ENCODE measurements around the gene SP2.
"Not testable (repeated sequence)": the region's sequence is repeated elsewhere in the genome, so short reads cannot be mapped to it uniquely, and the experiment has no call there.

Gene SP2

DNA sequence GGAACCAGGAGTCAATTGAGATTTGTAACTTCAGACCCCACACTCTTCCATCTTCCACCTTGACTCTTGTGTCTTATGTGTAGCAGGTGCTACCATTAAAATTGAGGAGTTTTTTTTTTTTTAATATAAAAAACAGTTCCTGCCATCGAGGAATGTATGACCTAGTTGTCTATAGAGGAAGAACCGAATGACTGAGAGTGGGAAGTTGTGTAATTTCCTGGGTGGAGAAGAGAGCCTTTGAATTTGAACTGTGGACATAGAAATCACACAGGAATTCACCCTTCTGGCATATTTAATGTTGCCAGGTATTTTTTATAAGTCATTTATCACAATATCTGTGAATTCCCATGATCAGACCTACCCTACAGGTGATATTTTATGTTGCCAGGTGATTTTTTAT lies 22.0 kb downstream of the SP2 start:
- no peak for DNase-seq (ENCODE audit: low read depth, low spot score)

DNA sequence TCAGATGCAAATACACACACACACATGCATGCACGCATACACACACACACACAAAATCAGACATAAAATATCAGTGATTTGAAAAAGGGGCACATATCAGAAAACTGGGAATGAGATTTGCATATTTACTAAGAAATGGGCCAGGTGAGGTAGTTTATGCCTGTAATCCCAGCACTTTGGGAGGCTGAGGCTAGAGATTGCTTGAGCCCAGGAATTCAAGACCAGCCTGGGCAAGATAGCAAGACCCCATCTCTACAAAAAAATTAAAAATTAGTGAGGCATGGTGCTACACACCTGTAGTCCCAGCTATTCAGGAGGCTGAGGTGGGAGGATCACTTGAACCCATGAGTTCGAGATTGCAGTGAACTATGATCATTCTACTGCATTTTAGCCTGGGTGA lies 23.0 kb downstream of the SP2 start:
- DNase-seq (ENCODE audit: low read depth, low spot score), result no peak

DNA sequence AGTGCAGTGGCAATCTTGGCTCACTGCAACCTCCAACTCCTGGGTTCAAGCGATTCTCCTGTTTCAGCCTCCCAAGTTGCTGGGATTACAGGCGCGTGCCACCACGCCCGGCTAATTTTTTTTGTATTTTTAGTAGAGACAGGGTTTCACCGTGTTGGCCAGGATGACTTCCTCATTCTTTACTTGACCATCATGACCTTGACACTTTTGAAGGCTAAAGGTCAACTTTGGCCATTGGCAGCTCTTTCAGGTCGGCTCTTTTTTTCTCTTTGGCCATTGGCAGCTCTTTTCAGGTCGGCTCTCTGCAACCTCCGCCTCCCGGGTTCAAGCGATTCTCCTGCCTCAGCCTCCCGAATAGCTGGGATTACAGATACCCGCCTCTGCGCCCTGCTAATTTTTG lies 23.9 kb downstream of the SP2 start:
- not testable (repeated sequence) for DNase-seq (ENCODE audit: low read depth, low spot score)

DNA sequence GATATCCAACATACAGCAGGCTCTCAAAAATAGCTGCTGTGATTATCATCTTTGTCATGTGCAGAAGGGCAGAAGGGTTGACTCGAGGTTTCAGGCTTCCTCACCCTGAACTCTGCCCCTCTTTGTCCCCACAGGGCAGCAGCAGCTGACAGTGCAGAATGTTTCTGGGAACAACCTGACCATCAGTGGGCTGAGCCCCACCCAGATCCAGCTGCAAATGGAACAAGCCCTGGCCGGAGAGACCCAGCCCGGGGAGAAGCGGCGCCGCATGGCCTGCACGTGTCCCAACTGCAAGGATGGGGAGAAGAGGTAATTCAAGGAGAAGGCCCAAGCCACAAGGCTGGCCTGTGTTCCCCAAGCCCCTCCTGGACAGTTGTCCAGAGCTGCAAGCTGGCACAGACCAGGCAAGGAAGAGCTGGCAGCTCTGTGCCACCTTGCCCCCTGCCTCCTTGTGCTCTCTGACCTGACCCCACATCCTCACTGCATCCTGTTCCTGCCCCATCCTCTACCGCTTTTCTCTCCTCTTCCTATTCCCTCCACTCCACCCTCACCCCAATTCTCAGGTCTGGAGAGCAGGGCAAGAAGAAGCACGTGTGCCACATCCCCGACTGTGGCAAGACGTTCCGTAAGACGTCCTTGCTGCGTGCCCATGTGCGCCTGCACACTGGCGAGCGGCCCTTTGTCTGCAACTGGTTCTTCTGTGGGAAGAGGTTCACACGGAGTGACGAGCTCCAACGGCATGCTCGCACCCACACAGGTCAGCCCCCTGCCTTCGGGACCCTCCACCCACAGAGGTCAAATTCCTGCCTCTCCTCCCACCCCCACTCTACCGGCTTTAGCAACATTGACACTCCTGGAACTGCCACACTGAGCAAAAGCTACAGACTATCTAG lies 29.0 kb downstream of the SP2 start:
- no peak for DNase-seq (ENCODE audit: low read depth, low spot score)

DNA sequence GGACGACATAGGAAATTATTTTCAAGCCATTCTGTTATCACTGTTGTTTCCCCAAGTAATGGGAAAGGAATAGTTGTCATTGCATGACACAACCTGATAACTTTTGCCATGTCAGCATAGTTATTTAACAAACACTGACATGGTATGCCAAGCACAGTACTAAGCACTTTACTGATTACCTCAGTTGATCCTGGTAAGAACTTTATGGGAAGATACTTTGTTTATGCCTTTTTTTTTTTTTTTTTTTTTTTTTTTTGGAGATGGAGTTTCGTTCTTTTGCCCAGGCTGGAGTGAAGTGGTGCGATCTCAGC lies 29.6 kb downstream of the SP2 start:
- no peak for DNase-seq (ENCODE audit: low read depth, low spot score)

DNA sequence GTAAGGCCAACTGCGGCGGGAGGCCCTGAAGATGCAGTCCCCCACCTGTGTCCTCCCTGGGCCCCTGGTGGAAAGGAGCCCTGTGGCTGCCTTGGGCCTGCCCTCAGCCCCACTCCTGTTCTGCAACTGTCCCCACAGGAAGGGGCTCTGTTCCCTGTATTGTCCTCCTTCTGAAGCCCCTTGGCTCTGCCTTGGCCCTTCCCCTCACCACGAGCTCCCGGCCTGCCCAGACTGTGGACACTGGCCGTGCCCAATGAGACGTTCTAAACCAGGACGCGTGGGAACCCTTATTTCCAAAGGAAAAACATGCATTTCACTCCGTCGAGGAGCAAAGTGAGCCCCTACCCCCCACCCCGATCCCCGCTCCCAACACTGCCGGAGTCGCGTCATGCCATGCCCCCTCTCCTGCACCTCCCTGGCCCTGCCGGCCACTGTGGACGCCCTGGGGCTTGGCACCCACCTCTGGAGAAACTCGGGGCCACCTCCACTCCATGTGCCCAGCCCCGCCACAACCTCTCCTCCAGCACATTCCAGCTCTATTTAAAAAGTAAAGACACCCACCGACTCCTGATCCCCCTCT lies 31.9 kb downstream of the SP2 start:
- DNase-seq (ENCODE audit: low read depth, low spot score), result no peak

DNA sequence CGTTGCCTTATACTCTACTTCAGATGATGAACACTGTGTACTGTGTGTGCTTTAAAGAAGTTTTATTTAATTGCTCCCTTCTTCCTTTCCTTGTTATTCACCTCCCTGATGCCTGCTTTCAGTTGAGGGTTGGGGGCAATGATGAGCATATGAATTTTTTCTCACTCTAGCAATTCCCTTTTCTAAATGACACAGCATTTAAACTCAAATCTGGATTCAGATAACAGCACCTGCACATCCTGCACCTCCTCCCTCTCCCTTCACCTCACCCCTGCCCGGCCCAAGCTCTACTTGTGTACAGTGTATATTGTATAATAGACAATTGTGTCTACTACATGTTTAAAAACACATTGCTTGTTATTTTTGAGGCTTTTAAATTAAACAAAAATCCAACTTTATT lies 32.4 kb downstream of the SP2 start:
- DNase-seq (ENCODE audit: low read depth, low spot score), result no peak

DNA sequence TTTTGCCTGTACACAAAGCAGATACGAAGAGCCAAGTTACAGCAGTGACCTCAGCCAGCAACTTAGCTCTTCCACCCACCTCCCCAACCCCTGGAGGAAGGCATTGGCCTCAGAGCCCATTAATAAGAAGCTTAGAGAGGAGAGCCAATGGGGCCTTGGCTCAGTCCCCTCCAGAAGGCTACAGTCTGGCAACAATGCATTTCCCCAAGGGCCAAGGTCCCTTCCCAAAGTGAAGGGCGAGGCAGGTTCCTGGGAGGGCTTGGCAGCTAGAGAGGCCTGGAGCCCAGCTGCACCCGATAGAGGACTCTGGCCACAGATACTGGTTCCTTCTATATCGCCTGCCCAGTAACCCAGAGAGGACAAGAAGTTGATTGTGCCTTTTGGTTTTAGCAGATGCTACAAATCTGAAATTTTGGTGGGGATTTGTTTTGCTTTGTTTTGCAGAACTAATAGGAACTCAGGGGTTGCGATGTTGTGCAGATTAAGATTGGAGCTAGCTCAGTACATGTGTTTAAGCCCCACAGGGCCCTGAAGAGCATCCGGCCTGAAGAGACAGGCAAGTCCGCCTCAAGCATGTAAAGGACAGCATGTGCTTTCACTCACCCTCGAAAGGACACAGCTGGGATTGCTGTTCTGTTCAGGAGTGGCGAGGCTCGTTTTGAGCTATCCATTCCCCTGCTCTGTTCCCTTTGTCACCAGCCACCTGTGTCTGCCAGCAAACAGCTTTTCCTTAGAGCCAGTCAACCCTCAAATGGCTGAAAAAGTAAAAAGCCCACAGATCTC lies 33.4 kb downstream of the SP2 start:
- no peak for DNase-seq (ENCODE audit: low read depth, low spot score)

DNA sequence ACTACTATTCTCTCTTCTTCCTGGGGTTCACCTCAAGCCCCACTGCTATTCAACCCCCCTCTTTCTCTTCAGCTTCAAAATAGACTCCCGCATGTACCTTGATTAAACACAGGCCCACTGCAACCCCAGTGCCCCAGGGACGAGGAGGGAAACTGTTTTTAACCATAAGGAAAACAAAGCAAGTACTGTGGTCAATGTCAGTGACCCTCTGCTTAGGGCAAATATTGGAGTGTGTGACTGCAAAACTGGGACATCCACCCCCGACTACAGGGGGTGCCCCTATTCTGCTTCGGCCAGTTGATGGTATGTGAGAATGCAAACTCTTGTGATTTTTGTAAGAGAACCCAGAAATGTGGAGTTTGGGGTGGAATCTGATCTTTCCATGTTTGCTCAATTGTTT lies 35.8 kb downstream of the SP2 start:
- no peak for DNase-seq (ENCODE audit: low read depth, low spot score)

DNA sequence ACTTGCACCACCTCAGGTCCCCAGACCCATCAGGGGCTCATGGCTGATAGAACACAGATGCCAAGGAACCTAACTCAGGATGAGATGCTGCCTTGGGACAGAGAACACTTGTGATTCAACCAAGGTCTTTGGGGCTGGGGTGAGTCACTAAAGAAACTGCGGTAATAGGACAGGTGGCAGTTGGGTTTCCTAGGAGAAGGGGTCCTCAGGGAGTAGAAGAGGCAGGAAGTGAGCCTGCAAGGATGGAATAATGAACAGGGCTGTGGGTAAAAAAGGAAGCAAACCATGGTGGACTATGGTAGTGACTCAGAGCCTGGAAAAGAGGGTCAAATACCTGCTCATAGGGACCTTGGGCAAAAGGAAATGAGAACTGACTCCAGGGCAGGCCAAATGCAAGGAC lies 38.8 kb downstream of the SP2 start:
- DNase-seq (ENCODE audit: low read depth, low spot score), result no peak

DNA sequence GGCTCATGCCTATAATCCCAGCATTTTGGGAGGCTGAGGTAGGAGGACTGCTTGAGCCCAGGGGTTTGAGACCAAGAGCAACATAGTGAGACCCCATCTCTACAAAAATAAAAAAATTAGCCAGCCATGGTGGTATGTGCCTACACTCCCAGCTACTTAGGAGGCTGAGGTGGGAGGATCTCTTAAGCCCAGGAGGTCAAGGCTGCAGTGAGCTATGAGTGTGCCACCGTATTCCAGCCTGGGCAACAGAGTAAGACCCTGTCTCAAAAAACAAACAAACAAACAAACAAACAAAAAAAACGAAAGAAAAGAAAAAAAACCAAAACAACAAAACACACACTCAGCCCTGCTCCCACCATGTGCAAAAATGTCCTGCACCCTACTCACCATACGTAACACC lies 39.4 kb downstream of the SP2 start:
- not testable (repeated sequence) for DNase-seq (ENCODE audit: low read depth, low spot score)

DNA sequence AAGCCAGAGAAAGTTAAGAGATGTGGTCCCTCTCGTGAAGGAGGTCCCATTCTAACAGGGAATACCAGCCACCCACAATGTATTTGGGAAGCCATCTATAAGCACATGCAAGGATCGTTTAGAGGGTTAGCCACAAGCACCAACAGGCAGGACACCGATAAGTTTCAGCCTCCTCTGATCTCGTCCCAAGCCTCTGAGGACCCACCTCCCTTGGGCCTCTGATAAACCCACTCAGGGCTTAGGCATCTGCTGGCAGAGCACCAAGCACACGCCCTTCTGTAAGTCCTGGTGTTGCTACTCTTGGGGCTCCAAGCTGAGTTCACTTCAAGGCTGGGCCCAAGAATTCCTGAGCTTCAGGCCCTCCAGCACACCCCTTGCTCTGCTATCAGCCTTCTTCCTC lies 39.9 kb downstream of the SP2 start:
- DNase-seq (ENCODE audit: low read depth, low spot score), result no peak

DNA sequence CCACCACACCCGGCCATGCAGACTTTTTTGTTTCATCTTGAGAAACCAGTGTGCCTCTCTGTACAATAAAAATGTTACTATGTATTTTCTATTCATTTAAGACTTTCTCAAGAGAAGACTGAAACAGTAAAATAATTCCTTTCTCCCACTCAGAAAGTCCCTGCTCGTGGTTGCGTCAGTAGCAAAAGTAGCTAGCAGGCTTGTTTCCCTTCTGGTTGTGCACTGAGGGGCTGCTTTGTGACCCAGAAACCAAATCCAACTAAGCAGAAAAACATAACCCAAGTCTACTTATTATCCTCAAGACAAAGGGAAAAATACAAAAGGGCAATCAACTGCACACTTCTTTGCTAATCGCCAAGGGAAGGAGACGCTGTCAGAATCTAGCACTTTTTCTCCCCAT lies 41.9 kb downstream of the SP2 start:
- no peak for DNase-seq (ENCODE audit: low read depth, low spot score)

DNA sequence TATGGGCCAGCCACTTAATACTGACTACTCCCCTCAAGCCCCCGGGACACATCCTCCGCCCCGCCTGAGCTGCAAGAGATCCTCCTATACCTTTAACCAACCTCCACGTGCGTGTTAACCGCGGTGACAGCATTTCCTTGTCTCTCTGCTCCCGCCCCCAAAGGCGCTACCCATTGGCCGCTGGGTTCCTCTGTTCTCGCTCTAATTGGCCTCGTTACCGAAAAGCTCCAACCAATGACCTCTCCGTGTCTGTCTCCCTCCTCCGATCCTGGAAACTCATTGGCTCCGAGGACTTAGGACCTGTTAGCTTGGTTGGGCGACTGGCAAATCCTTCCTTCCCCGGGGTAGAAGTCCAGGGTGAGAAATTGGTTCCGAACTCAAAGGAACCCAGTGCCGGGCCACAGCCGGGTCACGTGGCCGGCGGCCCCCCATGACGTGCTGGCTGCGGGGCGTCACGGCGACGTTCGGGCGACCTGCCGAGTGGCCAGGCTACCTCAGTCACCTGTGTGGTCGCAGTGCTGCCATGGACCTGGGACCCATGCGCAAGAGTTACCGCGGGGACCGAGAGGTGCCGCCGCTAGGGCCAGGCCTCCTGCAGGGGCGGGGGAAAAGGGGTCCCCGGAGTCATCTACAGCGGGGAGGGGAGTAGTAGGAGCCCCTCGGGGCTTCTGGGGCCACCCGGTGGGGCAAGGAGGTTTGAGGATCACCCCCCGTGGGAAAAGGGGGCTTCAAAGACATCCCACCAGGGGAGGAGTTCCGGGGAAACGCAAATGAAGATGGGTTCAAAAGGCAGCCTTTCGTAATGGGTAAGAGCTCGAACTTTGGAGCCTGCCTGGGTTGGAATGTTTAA lies 45.4 kb downstream of the SP2 start, which contains the start of gene PNPO:
Gene PNPO (plus strand): TSS at position 326 of the 850 bp plus-strand sequence. CDS start 105 bp downstream, at position 431.
- peak; percentile 88 for DNase-seq (ENCODE audit: low read depth, low spot score)

DNA sequence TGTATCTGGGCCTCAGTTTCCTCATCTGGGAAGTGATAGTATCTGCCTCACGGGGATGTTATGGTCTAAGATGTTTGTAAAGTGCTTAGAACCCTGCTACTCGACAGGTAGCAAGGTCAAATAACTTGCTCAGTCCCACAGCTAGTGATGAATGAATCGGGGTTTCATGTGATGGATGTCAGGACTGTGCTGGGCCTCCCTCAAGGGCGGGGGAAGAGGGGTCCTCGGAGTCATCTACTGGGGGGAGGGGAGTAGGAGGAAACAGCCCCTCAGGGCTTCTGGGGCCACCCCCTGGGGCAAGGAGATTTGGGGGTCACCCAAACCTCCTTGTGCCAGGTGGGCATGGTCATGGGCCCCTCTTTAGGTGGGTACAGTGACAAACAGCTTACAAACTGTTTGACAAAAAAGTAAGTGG lies 46.1 kb downstream of the SP2 start:
- no peak for DNase-seq (ENCODE audit: low read depth, low spot score)

DNA sequence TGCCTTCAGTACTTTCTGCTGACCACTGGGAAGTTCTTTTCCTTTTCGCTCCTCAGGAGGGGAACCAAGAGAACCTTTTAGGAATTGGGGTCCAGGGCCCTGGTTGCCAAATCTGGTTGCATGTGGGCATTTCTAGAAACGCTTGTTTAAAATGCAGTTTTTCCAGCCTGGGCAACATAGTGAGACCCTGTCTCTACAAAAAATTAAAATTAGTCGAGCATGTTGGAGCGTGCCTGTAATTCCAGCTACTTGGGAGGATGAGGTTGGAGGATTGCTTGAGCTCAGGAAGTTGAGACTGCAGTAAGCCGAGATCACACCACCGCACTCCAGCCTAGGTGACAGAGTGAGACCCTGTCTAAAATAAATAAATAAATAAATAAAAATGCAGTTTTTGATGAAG lies 46.5 kb downstream of the SP2 start:
- DNase-seq (ENCODE audit: low read depth, low spot score), result no peak

DNA sequence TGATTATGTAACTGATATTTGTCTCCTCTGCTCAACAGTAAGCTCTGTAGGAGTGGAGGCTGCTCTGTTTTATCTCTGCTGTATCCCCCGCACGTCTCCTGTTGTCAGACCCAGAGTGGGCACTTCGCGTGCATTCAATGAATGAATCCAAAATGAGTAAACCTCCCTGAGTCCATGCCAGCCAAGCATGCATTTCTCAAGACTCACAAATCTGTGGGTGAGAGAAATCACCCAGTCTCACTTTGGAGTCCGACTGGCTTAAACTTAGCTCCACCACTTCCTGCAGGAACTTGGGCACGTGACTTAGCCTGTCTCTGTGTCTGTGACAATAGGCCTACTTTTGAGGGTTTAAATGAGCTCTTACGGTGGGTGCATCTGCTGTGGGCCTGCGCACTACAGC lies 49.0 kb downstream of the SP2 start:
- no peak for DNase-seq (ENCODE audit: low read depth, low spot score)

DNA sequence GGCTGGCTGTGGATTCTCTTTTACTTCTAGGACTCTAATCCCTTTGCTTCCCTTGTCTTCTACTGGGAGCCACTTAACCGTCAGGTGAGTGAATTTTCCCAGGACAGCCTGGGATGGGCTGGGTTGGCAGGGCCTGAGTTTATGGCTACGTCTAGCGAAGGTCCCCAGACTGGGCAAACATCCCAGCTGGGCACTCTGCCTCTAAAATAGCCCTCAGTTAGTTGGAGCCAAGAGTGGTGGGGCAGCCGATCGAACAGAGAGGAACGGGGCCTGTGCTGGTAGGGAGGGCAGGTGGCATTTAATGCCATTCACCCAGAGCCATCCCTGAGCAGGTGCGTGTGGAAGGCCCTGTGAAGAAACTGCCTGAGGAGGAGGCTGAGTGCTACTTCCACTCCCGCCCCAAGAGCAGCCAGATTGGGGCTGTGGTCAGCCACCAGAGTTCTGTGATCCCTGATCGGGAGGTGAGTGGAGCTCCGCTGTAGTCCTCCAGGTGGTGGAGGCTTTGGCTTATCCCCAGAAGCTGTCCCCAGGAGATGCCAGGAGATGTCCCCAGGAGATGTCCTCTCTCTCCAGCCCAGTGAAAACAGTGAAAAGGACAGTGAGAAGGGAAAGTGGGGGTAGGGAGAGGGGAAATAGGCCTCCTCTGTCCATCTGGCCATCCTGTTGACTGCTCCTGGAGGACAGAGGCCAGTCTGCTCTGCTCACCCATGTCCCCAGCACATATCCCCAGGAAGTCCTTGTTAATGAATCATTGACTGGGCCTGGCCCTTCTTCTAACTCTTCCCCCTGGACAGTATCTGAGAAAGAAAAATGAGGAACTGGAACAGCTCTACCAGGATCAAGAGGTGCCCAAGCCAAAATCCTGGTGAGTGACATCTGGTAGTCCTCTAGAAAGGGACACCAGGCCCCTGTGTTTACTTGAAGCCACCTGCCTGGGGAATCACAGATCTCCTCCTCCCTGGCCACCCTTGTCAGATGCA lies 49.8 kb downstream of the SP2 start:
- no peak for DNase-seq (ENCODE audit: low read depth, low spot score)

DNA sequence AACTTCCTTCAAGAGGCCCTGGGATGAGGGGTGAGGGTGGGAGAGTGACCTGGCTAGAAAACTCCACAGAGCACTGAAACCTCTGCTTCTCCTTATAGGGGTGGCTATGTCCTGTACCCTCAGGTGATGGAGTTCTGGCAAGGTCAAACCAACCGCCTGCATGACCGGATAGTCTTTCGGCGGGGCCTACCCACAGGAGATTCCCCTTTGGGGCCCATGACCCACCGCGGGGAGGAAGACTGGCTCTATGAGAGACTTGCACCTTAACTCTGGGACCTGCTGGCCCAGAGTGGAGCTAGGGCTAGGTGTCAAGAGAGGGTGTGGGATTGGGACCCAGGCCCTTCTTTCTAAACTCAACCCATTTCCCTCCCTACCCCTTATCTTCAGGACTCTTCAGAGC lies 50.5 kb downstream of the SP2 start:
- DNase-seq (ENCODE audit: low read depth, low spot score), result no peak

DNA sequence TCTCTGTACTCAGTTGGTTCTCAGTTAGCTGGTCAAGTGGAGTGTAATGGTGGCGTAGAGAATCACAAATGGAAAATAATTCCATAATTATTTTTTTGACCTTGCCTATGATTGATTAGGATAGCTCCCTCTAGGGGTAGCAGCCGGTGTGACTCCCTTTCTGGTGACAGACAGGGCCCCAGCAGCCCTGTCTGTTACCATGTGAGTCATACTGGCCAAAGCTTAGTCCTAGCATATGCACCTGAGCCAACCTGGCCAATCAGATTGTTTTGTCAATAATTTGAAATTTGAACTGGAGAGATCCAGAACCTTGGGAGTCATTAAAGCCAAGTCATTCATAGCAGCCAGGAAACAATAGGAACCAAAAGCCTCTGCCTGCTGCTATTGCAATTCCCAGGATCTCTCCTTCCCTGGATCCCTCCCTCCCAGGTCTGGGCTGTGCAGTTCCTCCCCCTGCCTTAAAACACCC lies 50.9 kb downstream of the SP2 start:
- peak; percentile 26 for DNase-seq (ENCODE audit: low read depth, low spot score)
